Testis (tissue), 2 donors: ENCODE data around the gene RABGAP1L.

Source experiments
- POLR2A ChIP-seq: fragments of 450-650 bp; IDR thresholded peaks from one replicate; pipeline ENCODE4 v1.6.1; 2017; ENCODE audit warnings: antibody characterized with exemption, mild to moderate bottlenecking, moderate library complexity
- TF ChIP-seq, protein P1 (sequence below), 3 experiments: fragments of 450-650 bp in 2 of 3; fragments of 200-600 bp in 1 of 3; sonication (generic) in 1 of 3; IDR thresholded peaks; one replicate each; pipeline ENCODE4 v1.5.1; 2016 to 2019; ENCODE audit warnings: antibody characterized with exemption in 3 of 3, mild to moderate bottlenecking in 2 of 3, moderate library complexity in 1 of 3

GRCh38 chr1:174398246-174398645 is 238.9 kb downstream of the RABGAP1L start:
- TF ChIP-seq, protein P1, sequence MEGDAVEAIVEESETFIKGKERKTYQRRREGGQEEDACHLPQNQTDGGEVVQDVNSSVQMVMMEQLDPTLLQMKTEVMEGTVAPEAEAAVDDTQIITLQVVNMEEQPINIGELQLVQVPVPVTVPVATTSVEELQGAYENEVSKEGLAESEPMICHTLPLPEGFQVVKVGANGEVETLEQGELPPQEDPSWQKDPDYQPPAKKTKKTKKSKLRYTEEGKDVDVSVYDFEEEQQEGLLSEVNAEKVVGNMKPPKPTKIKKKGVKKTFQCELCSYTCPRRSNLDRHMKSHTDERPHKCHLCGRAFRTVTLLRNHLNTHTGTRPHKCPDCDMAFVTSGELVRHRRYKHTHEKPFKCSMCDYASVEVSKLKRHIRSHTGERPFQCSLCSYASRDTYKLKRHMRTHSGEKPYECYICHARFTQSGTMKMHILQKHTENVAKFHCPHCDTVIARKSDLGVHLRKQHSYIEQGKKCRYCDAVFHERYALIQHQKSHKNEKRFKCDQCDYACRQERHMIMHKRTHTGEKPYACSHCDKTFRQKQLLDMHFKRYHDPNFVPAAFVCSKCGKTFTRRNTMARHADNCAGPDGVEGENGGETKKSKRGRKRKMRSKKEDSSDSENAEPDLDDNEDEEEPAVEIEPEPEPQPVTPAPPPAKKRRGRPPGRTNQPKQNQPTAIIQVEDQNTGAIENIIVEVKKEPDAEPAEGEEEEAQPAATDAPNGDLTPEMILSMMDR (IDR thresholded peaks at IDR 0.05), result no peak
- TF ChIP-seq POLR2A, result no peak
